HG03378 (cell line): ENCODE results near the gene NEURL1.
"Not testable (repeated sequence)": the region's sequence is repeated elsewhere in the genome, so short reads cannot be mapped to it uniquely, and the experiment has no call there.

ENCODE experiments used
- ATAC-seq: cut with Tn5 transposase; IDR thresholded peaks from one replicate; pipeline ENCODE4 v1.9.1; 2021; ENCODE audit warnings: mild to moderate bottlenecking, moderate library complexity; ENCODE audit not compliant: unreplicated experiment

NEURL1 gene

DNA sequence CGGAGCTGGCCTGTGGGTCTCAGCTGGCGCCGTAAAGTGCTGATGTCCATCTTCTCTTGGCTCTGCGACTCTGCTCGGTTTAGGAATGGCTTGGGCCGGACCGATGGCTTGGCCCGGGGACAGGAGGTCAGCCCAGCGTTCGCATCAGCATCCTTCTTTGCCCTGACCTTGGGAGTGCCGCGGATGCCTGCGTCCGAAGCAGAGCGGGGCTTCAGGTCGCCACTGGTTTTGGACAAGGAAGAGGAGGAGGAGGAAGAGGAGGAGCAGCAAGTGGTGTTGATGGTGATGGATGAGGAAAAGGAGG, 109.3 kb downstream of the NEURL1 start:
- no peak for ATAC-seq

GRCh38 chr10:103603382-103603781, 109.9 kb downstream of the NEURL1 start:
- no peak for ATAC-seq

- ATAC-seq = no peak
These were observed 112.0 kb downstream of the NEURL1 start for GRCh38 chr10:103605359-103606096.

DNA sequence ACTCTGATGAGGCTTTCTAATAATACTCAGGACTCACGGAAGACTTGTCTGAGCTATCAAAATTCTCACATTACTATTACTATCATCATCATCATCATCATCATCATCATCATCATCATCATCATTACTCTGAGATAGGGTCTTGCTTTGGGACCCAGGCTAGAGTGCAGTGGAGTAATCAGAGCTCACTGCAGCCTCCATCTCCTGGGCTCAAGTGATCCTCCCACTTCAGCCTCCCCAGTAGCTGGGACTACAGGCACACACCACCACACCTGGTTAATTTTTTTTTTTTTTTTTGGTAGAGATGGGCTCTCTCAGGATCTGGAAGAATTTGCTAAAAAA, 112.6 kb downstream of the NEURL1 start:
- ATAC-seq = not testable (repeated sequence)

GRCh38 chr10:103607051-103607450, 113.5 kb downstream of the NEURL1 start:
- not testable (repeated sequence) for ATAC-seq

- not testable (repeated sequence) for ATAC-seq
These were observed 114.6 kb downstream of the NEURL1 start for GRCh38 chr10:103608056-103608455.

GRCh38 chr10:103609231-103610082, 116.0 kb downstream of the NEURL1 start:
- ATAC-seq = no peak

- no peak for ATAC-seq
These were observed 116.6 kb downstream of the NEURL1 start for GRCh38 chr10:103610083-103610472.

DNA sequence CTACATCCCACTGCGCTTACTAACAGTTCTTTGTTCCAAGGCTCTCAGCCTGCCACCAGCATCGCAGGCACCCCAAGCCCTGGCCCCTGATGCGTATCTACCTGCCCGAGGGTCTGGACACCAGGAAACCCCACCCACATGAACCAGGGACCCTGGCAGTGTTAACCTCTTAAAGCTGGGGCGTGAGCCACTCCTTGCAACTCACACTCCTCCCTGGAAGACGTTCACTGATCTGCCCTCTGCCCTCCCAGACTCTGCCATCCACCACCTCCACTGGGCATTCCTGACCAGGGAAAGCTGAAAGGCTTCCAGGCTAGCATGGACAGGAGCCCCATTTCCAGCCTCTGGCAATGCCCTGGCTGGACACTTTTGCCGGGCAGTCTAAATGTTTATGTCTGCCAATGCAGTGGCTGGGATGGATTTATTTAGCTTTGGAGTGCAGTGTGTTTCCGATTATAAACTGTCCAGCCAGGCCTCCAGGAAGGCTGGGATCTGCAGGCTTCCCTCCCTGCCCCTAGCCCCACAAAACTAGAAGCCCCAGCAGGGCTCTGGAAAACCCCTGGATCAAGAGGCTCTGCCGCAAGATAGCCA, 117.5 kb downstream of the NEURL1 start:
- ATAC-seq = no peak

DNA sequence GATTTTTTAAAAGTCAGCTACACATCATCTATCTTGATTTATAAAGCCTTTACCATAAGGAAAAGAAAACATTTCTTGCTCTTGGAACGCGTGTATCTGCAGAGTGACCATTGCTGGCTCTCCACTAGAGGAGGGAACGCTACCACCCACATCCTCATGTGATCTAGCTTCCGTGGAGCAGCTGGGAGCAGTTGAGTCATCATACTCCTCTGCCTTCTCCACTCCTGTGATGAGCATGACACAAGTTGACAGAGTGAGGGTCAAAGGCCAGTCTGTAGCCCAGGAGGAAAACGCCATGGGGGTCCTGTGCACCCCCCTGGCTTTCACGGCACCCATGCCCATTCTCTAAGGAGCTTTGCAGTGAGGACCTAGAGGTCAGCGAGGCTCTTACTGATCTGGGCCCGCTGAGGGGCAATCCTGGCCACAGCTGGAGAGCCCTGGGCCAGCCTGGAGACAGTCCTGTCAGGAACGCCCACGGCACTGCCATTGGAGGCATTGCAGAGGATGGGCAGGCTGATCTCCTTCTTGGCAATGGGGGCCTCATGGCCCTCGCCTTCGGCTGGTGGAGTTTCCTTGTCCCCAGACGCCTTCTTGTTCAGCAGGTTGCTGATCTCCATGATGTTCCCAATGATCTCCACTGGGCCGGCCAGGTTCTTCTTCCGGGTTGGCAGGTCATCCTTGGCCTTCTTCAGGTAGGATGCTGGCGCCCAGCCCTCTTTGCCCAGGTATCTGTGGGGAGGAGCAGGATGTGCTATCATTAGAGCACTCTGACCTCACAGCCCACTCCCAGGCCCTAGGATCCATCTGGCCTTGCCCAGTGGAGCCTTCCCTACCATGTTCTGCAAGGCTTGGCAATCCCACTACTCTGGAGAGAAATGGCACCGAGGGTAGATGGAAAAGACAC, 119.2 kb downstream of the NEURL1 start:
- ATAC-seq = no peak

GRCh38 chr10:103613616-103614015, 120.1 kb downstream of the NEURL1 start:
- ATAC-seq = no peak

- no peak for ATAC-seq
These were observed 121.0 kb downstream of the NEURL1 start for GRCh38 chr10:103614306-103615158.

DNA sequence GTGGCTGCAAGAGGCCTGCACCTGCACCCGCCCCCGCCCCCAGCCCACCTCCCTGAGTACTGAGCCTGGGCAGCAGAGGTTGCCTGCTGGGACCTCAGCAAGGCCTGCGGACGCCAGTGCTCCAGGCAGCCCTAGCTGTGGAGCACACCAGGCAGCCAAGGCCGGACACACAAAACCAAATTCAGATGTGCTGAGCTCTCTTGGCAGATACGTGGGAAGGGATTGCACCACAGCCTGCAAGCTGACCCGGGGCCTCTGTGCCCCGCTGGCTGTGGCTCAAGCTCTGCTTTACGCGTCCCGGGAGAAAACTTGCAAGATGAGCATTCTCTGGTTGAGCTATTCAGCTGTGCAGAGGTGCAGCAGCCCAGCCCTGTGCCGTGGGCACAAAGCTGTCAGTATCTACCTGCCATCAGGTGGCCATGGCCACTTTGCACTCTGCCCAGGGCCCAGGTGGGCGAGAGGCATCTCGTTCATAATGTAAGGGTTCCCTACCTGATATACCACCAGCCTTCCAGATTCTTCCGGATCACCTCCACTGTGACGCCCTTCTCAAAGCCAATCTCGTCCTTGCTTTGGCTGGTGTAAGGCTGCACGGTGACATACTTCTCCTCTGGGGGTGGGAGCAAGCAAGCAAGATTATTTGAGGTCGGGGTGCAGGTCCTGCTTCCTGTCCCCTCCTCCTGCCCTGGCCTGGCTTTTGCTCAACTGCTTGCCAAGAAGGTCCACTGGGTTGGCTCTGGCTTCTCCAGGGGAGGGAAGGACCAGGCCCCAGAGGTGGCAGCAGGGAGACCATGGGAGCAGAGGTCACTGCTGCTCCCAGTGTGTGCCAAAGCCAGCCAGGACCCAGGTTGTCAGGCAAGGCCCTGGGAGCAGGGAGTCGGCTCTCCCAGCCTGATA, 123.4 kb downstream of the NEURL1 start:
- no peak for ATAC-seq

GRCh38 chr10:103617602-103618385, 124.3 kb downstream of the NEURL1 start:
- ATAC-seq = no peak

- no peak for ATAC-seq
These were observed 125.3 kb downstream of the NEURL1 start for GRCh38 chr10:103618575-103619423.

DNA sequence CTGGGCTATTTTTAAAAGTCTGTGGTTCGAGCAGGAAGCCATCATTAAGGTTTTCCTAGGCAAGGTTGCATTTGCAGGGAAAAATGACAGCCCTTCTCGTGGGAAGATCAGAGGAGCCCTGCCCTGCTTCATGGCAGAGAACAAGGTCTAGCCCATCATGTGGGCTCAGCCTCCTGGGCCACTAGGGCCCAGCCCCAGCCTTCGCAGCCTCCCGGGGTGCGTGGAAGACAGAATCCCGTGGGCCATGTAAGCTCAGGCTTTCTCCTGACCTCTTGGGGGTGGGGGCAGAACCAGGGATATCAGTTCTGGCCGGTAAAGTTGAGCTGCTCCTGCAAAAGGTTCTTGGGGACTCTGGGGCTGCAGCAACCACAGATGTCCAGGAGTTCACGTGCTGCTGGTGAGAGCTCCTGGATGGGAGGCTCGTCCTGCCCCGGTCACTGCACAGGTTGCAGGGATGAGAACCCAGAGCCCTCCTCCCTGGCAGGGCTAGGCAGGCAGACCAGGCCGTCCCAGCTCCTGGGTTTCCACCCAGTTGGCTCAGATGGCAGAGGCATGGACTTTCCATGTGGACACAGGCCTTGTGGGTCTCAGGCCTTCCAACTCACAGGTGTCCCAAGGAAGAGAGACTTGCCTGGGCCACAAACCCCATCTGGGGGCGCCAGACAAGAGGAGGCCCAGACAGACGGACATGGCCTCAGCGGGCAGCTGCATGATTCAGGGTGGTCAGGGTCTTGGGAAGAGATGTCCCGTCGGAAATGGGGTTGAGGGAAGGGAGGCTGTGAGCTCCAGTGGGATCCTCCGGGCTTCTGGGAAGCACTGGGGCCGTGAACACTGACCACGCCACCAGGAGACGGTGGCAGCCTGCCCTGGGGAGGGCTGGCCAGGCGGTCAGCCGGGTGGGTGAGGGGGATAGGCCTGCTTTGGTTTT, 126.2 kb downstream of the NEURL1 start:
- ATAC-seq = no peak
